Hepatocyte (in vitro differentiated cells): Measurements from ENCODE around the gene HABP4.

ENCODE experiments used
- EZH2 ChIP-seq: fragments of 200-600 bp; sonication (generic); IDR thresholded peaks from 2 replicates; pipeline ENCODE4 v1.6.1; 2016; ENCODE audit warnings: antibody characterized with exemption, mild to moderate bottlenecking, borderline replicate concordance
- EZH2phosphoT487 ChIP-seq: fragments of 200-600 bp; sonication (generic); IDR thresholded peaks from one replicate; pipeline ENCODE4 v1.6.1; 2018; ENCODE audit warnings: antibody characterized with exemption, mild to moderate bottlenecking, low read depth, moderate library complexity; ENCODE audit not compliant: unreplicated experiment, severe bottlenecking
- TF ChIP-seq, protein P1 (sequence below): fragments of 200-600 bp; sonication (generic); IDR thresholded peaks from 2 replicates; pipeline ENCODE4 v1.5.1; 2016; ENCODE audit warnings: antibody characterized with exemption, mild to moderate bottlenecking; ENCODE audit not compliant: poor library complexity

DNA sequence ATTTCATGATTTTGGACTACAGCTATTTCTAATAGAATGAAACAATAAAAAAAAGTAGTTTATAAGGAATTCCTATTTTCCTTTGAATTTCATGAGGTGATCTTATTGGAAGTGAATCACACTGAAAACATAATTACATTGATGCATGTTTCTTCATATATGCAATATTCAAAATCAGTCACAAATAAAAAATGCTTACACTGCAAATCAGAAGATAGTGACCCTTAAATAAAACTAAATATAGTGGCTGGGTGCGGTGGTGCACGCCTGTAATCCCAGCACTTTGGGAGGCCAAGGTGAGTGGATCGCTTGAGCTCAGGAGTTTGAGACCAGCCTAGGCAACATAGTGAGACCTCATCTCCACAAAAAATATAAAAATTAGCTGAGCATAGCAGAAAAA is 90.1 kb downstream of the HABP4 start:
- TF ChIP-seq, protein P1, sequence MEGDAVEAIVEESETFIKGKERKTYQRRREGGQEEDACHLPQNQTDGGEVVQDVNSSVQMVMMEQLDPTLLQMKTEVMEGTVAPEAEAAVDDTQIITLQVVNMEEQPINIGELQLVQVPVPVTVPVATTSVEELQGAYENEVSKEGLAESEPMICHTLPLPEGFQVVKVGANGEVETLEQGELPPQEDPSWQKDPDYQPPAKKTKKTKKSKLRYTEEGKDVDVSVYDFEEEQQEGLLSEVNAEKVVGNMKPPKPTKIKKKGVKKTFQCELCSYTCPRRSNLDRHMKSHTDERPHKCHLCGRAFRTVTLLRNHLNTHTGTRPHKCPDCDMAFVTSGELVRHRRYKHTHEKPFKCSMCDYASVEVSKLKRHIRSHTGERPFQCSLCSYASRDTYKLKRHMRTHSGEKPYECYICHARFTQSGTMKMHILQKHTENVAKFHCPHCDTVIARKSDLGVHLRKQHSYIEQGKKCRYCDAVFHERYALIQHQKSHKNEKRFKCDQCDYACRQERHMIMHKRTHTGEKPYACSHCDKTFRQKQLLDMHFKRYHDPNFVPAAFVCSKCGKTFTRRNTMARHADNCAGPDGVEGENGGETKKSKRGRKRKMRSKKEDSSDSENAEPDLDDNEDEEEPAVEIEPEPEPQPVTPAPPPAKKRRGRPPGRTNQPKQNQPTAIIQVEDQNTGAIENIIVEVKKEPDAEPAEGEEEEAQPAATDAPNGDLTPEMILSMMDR: no peak
- TF ChIP-seq EZH2phosphoT487: no peak
- no peak for TF ChIP-seq EZH2
